AG04450 (cell line): Measurements from ENCODE around the gene PTGES2. TPM values are rescaled to one million over a fixed set of nuclear protein-coding genes. Genes with fewer than 3 reads are reported as not detected.
"Not testable (repeated sequence)": the region's sequence is repeated elsewhere in the genome, so short reads cannot be mapped to it uniquely, and the experiment has no call there.

ENCODE experiments used
- CTCF ChIA-PET: fragments of 300-600, 350-600 bp; formaldehyde crosslinking; extraction: SDS; loops from one replicate; lab custom pipeline; 2022; ENCODE audit warnings: antibody characterized with exemption, inconsistent platforms; lab: Charles Lee
- POLR2A ChIA-PET: fragments of 350-600 bp; formaldehyde crosslinking; extraction: SDS; loops from one replicate; lab custom pipeline; 2021; ENCODE audit warnings: antibody characterized with exemption, inconsistent platforms; lab: Yijun Ruan, JAX
- DNase-seq: peaks from one replicate; pipeline ENCODE4 v3.0.0-alpha.2; 2011; ENCODE audit warnings: low read depth, low spot score
- H3K27ac ChIP-seq: one replicate; pipeline ENCODE4 v1.5.1; 2012; ENCODE audit warnings: low read depth, low read length, control low read depth
- H3K27me3 ChIP-seq: one replicate; pipeline ENCODE4 v1.6.0; 2012; ENCODE audit warnings: low read length; ENCODE audit not compliant: control insufficient read depth, insufficient read depth
- H3K4me3 ChIP-seq: 2 replicates; pipeline ENCODE4 v1.5.1; 2011; ENCODE audit warnings: mild to moderate bottlenecking, low read depth, low read length, control low read depth
- H3K9me3 ChIP-seq: 2 replicates; pipeline ENCODE4 v1.5.1; 2012; ENCODE audit warnings: low read length; ENCODE audit not compliant: control insufficient read depth, insufficient read depth
- polyA plus RNA-seq: library from polyadenylated mRNA; depleted of rRNA; stranded (reverse); fragments of >200 nt; gene quantifications from 2 replicates; pipeline ENCODE4 v1.2.3, GENCODE V29; 2011
- TF ChIP-seq, protein P1 (sequence below): IDR thresholded peaks from 2 replicates; pipeline ENCODE4 v1.5.1; 2011; ENCODE audit warnings: low read depth, low read length, control low read depth, inconsistent platforms

PTGES2 gene
- polyA plus RNA-seq, 1 experiment = 56.3 TPM

DNA sequence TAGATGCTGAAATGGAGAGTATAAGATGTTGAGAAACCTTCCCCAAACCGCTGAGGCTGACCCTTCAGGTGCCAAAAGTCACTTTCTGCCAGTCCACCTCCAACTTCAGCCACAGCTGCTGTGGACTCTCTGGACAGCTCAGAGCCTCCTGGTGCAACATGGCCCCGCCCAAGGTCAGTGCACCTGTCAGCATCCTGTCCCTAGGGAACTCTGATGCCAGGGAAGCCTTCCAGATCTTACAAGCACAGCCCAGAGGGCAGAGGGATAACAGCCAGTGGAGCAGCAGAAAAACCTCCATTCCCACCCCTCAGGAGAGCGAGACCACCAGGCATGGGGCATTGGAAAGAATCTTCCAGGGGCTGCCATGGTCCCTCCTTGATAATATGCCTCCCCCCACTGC is 10.5 kb upstream of the PTGES2 start:
- no peak for DNase-seq
- POLR2A ChIA-PET = no interaction called here
- Histone ChIP-seq H3K27ac (no peak overlapping the region), H3K4me3 (no peak overlapping the region), H3K9me3 (no peaks in the 10 kb centered on the region), H3K27me3 (peaks cover 14% of the 10 kb centered on the region)
- CTCF ChIA-PET = interaction anchor here (1.4 kb wide), 1 partner anchor 10 kb away, joined by 7 read pairs; no protein-coding TSS in a partner anchor
- TF ChIP-seq, protein P1, sequence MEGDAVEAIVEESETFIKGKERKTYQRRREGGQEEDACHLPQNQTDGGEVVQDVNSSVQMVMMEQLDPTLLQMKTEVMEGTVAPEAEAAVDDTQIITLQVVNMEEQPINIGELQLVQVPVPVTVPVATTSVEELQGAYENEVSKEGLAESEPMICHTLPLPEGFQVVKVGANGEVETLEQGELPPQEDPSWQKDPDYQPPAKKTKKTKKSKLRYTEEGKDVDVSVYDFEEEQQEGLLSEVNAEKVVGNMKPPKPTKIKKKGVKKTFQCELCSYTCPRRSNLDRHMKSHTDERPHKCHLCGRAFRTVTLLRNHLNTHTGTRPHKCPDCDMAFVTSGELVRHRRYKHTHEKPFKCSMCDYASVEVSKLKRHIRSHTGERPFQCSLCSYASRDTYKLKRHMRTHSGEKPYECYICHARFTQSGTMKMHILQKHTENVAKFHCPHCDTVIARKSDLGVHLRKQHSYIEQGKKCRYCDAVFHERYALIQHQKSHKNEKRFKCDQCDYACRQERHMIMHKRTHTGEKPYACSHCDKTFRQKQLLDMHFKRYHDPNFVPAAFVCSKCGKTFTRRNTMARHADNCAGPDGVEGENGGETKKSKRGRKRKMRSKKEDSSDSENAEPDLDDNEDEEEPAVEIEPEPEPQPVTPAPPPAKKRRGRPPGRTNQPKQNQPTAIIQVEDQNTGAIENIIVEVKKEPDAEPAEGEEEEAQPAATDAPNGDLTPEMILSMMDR = no peak

DNA sequence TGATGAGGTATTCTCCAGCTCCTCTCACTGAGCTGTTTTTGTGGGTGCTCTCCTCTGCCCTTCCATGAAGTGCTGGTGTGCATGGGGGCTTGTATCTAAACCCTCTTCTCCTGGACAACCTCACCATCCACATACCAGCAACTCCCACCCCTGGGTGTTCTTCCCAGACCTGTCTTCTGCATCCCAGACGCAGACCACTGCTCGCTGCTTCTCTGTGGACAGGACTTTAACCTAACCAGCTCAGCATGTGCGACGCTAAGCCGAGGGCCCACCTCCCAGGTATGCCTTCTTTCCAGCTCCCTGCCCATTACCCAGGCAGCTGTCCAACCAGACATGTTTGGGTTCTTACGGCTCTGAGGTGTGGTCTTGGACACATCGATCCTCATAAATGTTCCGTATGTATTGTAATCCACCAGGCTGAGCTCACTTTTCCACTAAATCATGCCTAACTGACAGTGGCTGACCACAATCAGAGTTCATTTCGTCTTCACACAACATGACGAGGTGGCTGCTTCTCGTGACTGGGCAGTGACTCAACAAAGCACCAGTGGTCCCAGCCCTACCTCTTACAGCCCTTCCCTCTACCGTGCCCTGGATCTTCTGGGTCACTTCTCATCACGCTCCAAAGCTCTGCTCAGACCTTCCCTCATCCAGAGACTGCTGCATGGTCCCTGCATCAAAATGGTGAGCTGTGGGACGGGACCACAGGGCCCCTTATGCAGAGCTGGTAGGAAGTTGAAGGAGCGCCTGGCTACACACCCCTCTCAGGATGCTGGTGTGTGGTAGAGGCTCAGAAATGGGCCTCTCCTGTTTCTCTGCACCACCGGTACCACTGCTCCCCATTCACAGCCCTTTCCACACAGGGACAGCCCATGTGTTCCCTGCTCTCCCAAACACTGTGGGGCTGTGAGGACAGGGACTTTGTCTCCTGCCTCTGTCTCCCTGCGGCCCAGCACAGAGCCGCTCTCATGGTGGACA is 9.6 kb upstream of the PTGES2 start:
- TF ChIP-seq, protein P1 = no peak
- no peak overlapping the region for H3K27ac ChIP-seq
- H3K4me3 ChIP-seq = no peak overlapping the region
- POLR2A ChIA-PET = no interaction called here
- peaks cover 14% of the 10 kb centered on the region for H3K27me3 ChIP-seq
- no peaks in the 10 kb centered on the region for H3K9me3 ChIP-seq
- CTCF ChIA-PET = interaction anchor here (0.7 to 1.4 kb wide), 2 partner anchors 9 to 20 kb away, joined by 3 to 7 read pairs; no protein-coding TSS in a partner anchor
- DNase-seq = peak; percentile 15

DNA sequence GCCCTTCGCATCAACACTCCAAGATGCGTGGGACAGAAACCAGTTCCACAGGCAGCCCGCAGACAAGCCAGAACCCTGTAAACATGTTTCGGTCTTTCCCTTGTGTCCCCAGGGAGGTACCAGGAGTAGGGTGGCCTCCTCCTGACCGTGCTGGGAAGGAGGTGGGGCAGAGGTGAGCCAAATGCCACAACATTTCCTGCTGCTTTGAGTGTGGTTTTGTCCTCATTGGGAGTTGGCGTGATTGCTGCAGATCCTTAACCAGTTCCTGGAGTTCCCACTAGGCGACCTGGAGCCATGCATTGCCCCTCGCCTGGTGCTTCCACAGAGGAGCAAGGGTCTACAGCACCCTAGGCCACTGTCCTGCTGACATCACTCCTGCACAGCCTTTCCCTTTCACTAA is 8.0 kb upstream of the PTGES2 start:
- POLR2A ChIA-PET, DNase-seq, H3K4me3 ChIP-seq, H3K27ac ChIP-seq, H3K9me3 ChIP-seq, CTCF ChIA-PET: not testable (repeated sequence)
- peaks cover 18% of the 10 kb centered on the region for H3K27me3 ChIP-seq

DNA sequence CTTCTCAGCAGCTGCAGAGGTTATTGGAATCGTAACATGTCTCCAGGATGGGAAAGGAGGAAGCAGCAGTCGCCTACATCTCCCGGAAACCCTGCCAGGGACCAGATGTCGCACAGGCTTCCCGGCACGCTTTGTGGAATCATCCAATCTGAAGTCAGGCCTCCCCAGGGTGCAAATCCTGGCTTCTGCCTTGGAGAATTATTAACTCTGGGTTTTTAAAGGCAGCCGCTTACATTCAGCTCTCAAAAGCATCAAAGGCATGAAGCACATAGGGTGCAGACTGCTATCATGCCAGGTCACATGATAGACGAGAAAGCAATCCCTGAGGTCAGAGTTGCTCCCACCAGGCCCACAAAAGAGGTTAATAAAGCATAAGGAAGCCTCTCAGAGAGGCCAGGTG is 4.6 kb upstream of the PTGES2 start:
- DNase-seq, H3K9me3 ChIP-seq, POLR2A ChIA-PET, H3K4me3 ChIP-seq, H3K27ac ChIP-seq: not testable (repeated sequence)
- H3K27me3 ChIP-seq = peaks cover 11% of the 10 kb centered on the region
- CTCF ChIA-PET = interaction anchor here (0.7 kb wide), 1 partner anchor 14 kb away, joined by 3 read pairs; no protein-coding TSS in a partner anchor

DNA sequence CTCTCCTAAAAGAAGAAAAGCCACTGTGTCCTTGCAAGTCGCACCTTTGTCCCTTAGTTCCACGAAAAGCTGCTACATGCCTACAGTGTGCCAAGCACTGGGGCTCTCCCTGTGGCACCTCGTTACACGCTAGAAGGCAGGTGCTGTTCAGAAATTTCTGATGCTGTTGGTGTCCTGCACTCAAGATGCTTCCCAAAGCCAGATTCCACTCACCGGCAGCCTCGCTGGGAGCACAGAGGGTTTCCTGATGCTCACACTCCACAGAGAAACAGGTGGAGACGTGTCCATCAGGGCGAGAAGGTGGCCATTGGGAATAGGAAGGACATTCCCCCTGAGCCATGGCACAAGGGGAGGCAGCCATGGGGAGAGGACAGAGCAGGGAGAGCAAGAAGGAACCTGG is 3.8 kb upstream of the PTGES2 start:
- DNase-seq, H3K27ac ChIP-seq, POLR2A ChIA-PET, H3K9me3 ChIP-seq, H3K4me3 ChIP-seq: not testable (repeated sequence)
- peaks cover 11% of the 10 kb centered on the region for H3K27me3 ChIP-seq
- CTCF ChIA-PET = interaction anchor here (0.7 kb wide), 1 partner anchor 14 kb away, joined by 3 read pairs; no protein-coding TSS in a partner anchor

DNA sequence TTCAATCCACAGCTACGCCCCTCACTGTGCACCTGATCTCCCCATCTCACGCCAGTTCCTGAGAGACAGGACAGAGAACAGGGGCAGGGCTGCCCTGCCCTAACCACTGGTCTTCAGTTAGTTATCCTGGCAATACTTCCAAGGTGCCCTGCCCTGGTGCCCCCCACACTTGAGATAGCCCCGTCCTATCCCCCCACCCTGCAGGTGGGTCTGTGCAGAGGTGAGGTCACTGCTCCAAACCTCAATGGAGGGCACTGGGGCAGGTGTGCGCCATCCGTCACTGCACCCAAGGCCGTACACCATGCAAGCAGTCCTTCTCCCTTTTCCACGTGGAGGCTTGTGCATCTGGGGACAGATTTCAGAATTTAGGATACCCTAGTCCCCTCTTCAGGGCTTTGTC is 3.1 kb upstream of the PTGES2 start:
- H3K9me3 ChIP-seq, H3K27ac ChIP-seq, DNase-seq, POLR2A ChIA-PET, H3K4me3 ChIP-seq: not testable (repeated sequence)
- H3K27me3 ChIP-seq = peaks cover 11% of the 10 kb centered on the region
- CTCF ChIA-PET = interaction anchor here (1.2 kb wide), 1 partner anchor 13 kb away, joined by 7 read pairs; no protein-coding TSS in a partner anchor

DNA sequence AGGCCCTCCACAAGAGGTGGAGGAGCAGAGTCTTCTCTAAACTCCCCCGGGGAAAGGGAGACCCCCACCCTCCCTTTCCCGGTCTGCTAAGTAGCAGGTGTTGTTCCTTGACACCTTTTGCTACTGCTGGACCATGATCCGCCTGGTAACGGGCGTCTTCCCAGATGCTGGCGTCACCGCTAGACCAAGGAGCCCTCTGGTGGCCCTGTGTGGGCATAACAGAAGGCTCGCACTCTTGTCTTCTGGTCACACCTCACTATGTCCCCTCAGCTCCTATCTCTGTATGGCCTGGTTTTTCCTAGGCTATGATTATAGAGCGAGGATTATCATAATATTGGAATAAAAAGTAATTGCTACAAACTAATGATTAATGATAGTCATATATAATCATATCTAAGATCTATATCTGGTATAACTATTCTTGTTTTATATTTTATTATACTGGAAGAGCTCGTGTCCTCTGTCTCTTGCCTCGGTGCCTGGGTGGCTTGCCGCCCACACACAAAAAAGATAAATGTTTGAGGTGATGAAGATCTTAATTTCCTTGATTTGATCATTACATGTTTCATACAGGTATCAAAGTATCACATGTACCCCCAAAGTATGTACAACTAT is 2.6 kb upstream of the PTGES2 start:
- POLR2A ChIA-PET, H3K9me3 ChIP-seq, H3K27ac ChIP-seq, H3K4me3 ChIP-seq, DNase-seq: not testable (repeated sequence)
- peaks cover 11% of the 10 kb centered on the region for H3K27me3 ChIP-seq
- CTCF ChIA-PET = interaction anchor here (1.2 kb wide), 1 partner anchor 12 kb away, joined by 7 read pairs; no protein-coding TSS in a partner anchor
